HepG2 (cell line): ENCODE measurements around the gene PFN4. TPM values are rescaled to one million over a fixed set of nuclear protein-coding genes. Genes with fewer than 3 reads are reported as not detected.

Experiments
- AGO1 ChIP-seq: fragments of 200-400 bp; formaldehyde crosslinking; IDR thresholded peaks from 2 replicates; pipeline ENCODE4 v1.6.1; 2017; ENCODE audit warnings: mild to moderate bottlenecking, low read depth, low read length, moderate library complexity; ENCODE audit not compliant: poor library complexity, severe bottlenecking
- ETV5 ChIP-seq: IDR thresholded peaks from 2 replicates; pipeline ENCODE4 v1.6.1; 2018; ENCODE audit warnings: missing biosample characterization, missing genetic modification reagents, inconsistent platforms, borderline replicate concordance
- GPN1 ChIP-seq: sonication (generic); formaldehyde crosslinking; IDR thresholded peaks from 2 replicates; pipeline ENCODE4 v1.5.1; 2020; ENCODE audit warnings: missing genetic modification reagents, borderline replicate concordance
- MED8 ChIP-seq: sonication (generic); formaldehyde crosslinking; IDR thresholded peaks from 2 replicates; pipeline ENCODE4 v1.8.1; 2023; ENCODE audit warnings: mild to moderate bottlenecking, missing genetic modification reagents; ENCODE audit not compliant: insufficient replicate concordance
- PCBP2 ChIP-seq: fragments of 200-400 bp; formaldehyde crosslinking; optimal IDR thresholded peaks from 2 replicates; pipeline ENCODE3; 2018; ENCODE audit warnings: low read length, low read depth; ENCODE audit not compliant: poor library complexity, severe bottlenecking
- SOX5 ChIP-seq: IDR thresholded peaks from 2 replicates; pipeline ENCODE4 v1.6.1; 2016; ENCODE audit warnings: borderline replicate concordance
- ZNF230 ChIP-seq: sonication (generic); formaldehyde crosslinking; IDR thresholded peaks from 2 replicates; pipeline ENCODE4 v1.4.0; 2020; ENCODE audit warnings: mild to moderate bottlenecking, missing genetic modification reagents
- ZNF24 ChIP-seq: fragments of 450-650 bp; IDR thresholded peaks from 2 replicates; pipeline ENCODE4 v1.6.1; 2017; ENCODE audit warnings: antibody characterized with exemption, mild to moderate bottlenecking
- ZNF333 ChIP-seq: sonication (generic); formaldehyde crosslinking; IDR thresholded peaks from 2 replicates; pipeline ENCODE4 v1.4.0; 2020; ENCODE audit warnings: mild to moderate bottlenecking, missing genetic modification reagents, borderline replicate concordance
- ZNF501 ChIP-seq: sonication (generic); formaldehyde crosslinking; IDR thresholded peaks from 2 replicates; pipeline ENCODE4 v1.5.1; 2020; ENCODE audit warnings: mild to moderate bottlenecking, moderate library complexity, missing genetic modification reagents
- polyA plus RNA-seq, 8 experiments: library from polyadenylated mRNA; depleted of rRNA in 3 of 8; stranded (reverse) in 7 of 8; unstranded in 1 of 8; fragments of >200 nt; fragmentation: Illumina TruSeq in 4 of 8; extraction: Trizol in 4 of 8; gene quantifications; 2 replicates each; pipeline versions ENCODE4 v1.2.1 to v1.2.3, GENCODE V29; 2011 to 2016; ENCODE audit warnings: low read depth in 4 of 8, missing spikeins in 1 of 8, mixed read lengths in 1 of 8; ENCODE audit not compliant: insufficient read depth in 1 of 8
- total RNA-seq, 5 experiments: library from RNA; depleted of rRNA; stranded (reverse); fragments of >200 nt; fragmentation: Illumina TruSeq; extraction: Trizol; gene quantifications; 2 replicates each; pipeline ENCODE4 v1.2.3, GENCODE V29; 2016; ENCODE audit warnings: low read depth in 1 of 5
- TF ChIP-seq, protein P1 (sequence below): sonication (generic); formaldehyde crosslinking; IDR thresholded peaks from 2 replicates; pipeline ENCODE4 v1.5.0; 2020; ENCODE audit warnings: missing genetic modification reagents
- TF ChIP-seq, protein P2 (sequence below): sonication (generic); formaldehyde crosslinking; IDR thresholded peaks from 2 replicates; pipeline ENCODE4 v1.4.0; 2020; ENCODE audit warnings: low read depth, missing genetic modification reagents
- TF ChIP-seq, protein P3 (sequence below): sonication (generic); formaldehyde crosslinking; IDR thresholded peaks from 2 replicates; pipeline ENCODE4 v1.8.0; 2022; ENCODE audit warnings: mild to moderate bottlenecking, missing genetic modification reagents
- TF ChIP-seq, protein P4 (sequence below): sonication (generic); formaldehyde crosslinking; IDR thresholded peaks from 2 replicates; pipeline ENCODE4 v1.8.1; 2022; ENCODE audit warnings: mild to moderate bottlenecking, missing genetic modification reagents
- TF ChIP-seq, protein P5 (sequence below): IDR thresholded peaks from 2 replicates; pipeline ENCODE4 v1.6.1; 2016

The PFN4 gene
- total and polyA plus RNA-seq, 2 of the 13 experiments (the other 11 are each of a cell fraction or from before 2014, with no cell fraction given), result 0.12 to 0.20 TPM

DNA sequence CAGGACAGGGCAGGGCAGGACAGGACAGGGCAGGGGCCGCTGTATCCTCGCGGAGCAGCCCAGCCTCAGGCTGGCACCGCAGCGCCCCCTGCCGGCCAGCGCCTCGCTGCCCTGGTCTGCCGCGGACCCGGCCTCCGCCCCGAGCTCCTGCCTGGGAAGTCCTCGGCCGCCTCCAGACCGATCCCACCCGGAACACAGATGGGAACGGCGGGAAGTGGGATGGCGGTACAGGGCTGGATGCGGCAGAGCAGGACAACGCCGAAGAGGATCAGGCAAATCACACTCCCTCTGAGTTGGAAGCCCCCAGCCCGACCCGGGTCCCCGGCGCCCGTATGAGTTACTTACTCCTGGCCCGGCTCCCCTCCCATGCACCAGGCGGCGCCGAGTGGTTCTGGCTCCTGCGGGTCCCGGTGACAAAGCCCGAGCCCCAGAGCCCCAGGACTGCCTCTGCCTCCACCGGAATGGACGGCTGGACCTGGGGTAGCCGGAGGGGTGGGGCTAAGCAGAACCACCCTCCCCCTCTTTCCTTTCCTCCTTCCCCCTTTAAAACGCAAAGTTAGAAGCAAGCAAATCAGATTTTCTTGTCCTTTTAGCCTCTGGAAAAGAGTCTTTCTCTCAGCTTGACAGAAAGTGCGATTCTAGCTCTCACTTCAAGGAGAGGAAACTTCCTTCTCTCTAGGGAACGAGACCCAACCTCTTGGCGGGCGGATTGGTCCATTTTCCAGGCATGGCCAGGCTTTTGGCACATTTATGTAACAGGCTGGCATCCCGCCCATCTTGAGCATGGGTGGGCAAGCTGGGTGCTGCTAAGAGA, 38.5 kb downstream of the PFN4 start, which contains the start of gene TP53I3 (continued):
- TF ChIP-seq, protein P1, sequence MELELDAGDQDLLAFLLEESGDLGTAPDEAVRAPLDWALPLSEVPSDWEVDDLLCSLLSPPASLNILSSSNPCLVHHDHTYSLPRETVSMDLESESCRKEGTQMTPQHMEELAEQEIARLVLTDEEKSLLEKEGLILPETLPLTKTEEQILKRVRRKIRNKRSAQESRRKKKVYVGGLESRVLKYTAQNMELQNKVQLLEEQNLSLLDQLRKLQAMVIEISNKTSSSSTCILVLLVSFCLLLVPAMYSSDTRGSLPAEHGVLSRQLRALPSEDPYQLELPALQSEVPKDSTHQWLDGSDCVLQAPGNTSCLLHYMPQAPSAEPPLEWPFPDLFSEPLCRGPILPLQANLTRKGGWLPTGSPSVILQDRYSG (CRISPR knock-in tag), result no peak
- TF ChIP-seq GPN1 (CRISPR knock-in tag), result peak; percentile 80; the same call in 1 of the 2 replicates
- TF ChIP-seq, protein P2, sequence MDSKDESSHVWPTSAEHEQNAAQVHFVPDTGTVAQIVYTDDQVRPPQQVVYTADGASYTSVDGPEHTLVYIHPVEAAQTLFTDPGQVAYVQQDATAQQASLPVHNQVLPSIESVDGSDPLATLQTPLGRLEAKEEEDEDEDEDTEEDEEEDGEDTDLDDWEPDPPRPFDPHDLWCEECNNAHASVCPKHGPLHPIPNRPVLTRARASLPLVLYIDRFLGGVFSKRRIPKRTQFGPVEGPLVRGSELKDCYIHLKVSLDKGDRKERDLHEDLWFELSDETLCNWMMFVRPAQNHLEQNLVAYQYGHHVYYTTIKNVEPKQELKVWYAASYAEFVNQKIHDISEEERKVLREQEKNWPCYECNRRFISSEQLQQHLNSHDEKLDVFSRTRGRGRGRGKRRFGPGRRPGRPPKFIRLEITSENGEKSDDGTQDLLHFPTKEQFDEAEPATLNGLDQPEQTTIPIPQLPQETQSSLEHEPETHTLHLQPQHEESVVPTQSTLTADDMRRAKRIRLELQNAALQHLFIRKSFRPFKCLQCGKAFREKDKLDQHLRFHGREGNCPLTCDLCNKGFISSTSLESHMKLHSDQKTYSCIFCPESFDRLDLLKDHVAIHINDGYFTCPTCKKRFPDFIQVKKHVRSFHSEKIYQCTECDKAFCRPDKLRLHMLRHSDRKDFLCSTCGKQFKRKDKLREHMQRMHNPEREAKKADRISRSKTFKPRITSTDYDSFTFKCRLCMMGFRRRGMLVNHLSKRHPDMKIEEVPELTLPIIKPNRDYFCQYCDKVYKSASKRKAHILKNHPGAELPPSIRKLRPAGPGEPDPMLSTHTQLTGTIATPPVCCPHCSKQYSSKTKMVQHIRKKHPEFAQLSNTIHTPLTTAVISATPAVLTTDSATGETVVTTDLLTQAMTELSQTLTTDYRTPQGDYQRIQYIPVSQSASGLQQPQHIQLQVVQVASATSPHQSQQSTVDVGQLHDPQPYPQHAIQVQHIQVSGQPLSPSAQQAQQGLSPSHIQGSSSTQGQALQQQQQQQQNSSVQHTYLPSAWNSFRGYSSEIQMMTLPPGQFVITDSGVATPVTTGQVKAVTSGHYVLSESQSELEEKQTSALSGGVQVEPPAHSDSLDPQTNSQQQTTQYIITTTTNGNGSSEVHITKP (CRISPR knock-in tag), result peak; percentile 95
- TF ChIP-seq ZNF230, result peak; percentile 17; the same call in 1 of the 2 replicates
- peak; percentile 55 for TF ChIP-seq SOX5 (CRISPR knock-in tag)
- peak; percentile 93 for TF ChIP-seq ZNF501 (CRISPR knock-in tag)
- TF ChIP-seq ETV5 (CRISPR knock-in tag), result peak; percentile 48; the same call in 1 of the 2 replicates
- TF ChIP-seq, protein P3, sequence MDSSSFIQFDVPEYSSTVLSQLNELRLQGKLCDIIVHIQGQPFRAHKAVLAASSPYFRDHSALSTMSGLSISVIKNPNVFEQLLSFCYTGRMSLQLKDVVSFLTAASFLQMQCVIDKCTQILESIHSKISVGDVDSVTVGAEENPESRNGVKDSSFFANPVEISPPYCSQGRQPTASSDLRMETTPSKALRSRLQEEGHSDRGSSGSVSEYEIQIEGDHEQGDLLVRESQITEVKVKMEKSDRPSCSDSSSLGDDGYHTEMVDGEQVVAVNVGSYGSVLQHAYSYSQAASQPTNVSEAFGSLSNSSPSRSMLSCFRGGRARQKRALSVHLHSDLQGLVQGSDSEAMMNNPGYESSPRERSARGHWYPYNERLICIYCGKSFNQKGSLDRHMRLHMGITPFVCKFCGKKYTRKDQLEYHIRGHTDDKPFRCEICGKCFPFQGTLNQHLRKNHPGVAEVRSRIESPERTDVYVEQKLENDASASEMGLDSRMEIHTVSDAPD (CRISPR knock-in tag), result peak; percentile 95
- TF ChIP-seq, protein P4, sequence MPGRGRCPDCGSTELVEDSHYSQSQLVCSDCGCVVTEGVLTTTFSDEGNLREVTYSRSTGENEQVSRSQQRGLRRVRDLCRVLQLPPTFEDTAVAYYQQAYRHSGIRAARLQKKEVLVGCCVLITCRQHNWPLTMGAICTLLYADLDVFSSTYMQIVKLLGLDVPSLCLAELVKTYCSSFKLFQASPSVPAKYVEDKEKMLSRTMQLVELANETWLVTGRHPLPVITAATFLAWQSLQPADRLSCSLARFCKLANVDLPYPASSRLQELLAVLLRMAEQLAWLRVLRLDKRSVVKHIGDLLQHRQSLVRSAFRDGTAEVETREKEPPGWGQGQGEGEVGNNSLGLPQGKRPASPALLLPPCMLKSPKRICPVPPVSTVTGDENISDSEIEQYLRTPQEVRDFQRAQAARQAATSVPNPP, result peak; percentile 98
- TF ChIP-seq, protein P5, sequence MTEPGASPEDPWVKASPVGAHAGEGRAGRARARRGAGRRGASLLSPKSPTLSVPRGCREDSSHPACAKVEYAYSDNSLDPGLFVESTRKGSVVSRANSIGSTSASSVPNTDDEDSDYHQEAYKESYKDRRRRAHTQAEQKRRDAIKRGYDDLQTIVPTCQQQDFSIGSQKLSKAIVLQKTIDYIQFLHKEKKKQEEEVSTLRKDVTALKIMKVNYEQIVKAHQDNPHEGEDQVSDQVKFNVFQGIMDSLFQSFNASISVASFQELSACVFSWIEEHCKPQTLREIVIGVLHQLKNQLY (CRISPR knock-in tag), result no peak
- TF ChIP-seq MED8 (CRISPR knock-in tag), result peak; percentile 62
- peak; percentile 71 for TF ChIP-seq AGO1
- no peak for TF ChIP-seq ZNF333 (CRISPR knock-in tag)
- peak; percentile 5; the same call in 1 of the 2 replicates for TF ChIP-seq ZNF24
- no peak for TF ChIP-seq PCBP2
